RWPE2 (cell line): ENCODE results near the gene CCK.
"Not testable (repeated sequence)": the region's sequence is repeated elsewhere in the genome, so short reads cannot be mapped to it uniquely, and the experiment has no call there.

ENCODE experiments used
- ATAC-seq: fragments of 200-7000 bp; cut with Tn5 transposase; 3 replicates; pipeline ENCODE4 v1.9.1; 2021; ENCODE audit warnings: low read depth
- DNase-seq: peaks from one replicate; pipeline ENCODE4 v3.0.0-alpha.2; 2020; ENCODE audit warnings: low spot score
- H3K27ac ChIP-seq: fragments of 450-650 bp; 2 replicates; pipeline ENCODE4 v1.5.1; 2017; ENCODE audit warnings: mild to moderate bottlenecking; ENCODE audit not compliant: poor library complexity, severe bottlenecking
- H3K27me3 ChIP-seq: fragments of 250-450 bp; sonication (Bioruptor Pico); 2 replicates; pipeline ENCODE4 v1.5.1; 2021; ENCODE audit warnings: mild to moderate bottlenecking, moderate library complexity; ENCODE audit not compliant: insufficient read depth, poor library complexity, severe bottlenecking
- H3K36me3 ChIP-seq: fragments of 250-450 bp; sonication (Bioruptor Pico); 2 replicates; pipeline ENCODE4 v1.5.1; 2020; ENCODE audit warnings: low read depth, mild to moderate bottlenecking, moderate library complexity
- H3K4me1 ChIP-seq: fragments of 250-450 bp; sonication (Bioruptor Pico); 2 replicates; pipeline ENCODE4 v1.5.1; 2021; ENCODE audit warnings: mild to moderate bottlenecking, moderate library complexity; ENCODE audit not compliant: insufficient read depth, poor library complexity, severe bottlenecking
- H3K4me3 ChIP-seq: fragments of 250-450 bp; sonication (Bioruptor Pico); 2 replicates; pipeline ENCODE4 v1.5.1; 2021; ENCODE audit warnings: mild to moderate bottlenecking, moderate library complexity; ENCODE audit not compliant: severe bottlenecking
- H3K9me3 ChIP-seq: fragments of 250-450 bp; sonication (Bioruptor Pico); 2 replicates; pipeline ENCODE4 v1.5.1; 2021; ENCODE audit warnings: mild to moderate bottlenecking, moderate library complexity; ENCODE audit not compliant: severe bottlenecking
- TF ChIP-seq, protein P1 (sequence below): fragments of 450-650 bp; IDR thresholded peaks from one replicate; pipeline ENCODE4 v1.5.1; 2017; ENCODE audit warnings: mild to moderate bottlenecking, moderate library complexity; ENCODE audit not compliant: poor library complexity, severe bottlenecking

CCK gene

DNA sequence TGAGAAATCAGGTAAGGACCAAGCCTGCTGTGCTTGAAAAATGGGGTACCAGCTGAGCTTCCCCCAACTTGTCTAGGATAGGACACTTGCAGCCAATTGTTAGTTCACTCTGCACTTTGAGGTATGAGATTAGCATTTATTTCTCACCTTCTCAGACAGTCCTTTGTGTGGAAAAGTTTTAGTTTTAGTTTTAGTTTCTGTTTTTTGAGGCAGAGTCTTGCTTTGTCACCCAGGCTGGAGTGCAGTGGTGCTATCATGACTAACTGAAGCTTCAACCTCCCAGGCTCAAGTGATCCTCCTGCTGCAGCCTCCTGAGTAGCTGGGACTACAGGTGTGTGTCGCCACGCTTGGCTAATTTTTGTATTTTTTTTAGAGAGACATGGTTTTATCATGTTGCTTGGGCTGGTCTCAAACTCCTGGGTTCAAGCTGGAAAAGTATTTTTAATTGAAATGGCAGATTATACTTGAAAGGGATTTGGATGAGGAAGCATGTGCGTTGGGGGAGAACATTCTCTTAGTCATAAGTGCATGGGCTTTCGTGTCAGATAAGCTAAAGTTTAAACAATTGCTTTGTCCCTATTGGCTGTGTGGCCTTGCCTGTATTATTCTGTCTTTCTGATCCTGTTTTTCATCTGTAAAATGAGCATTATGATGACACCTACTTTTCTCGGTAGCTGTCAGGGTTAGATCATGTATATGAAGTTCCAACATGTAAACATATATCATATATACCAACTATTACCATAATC, 25.2 kb upstream of the CCK start:
- no peak for ATAC-seq
- no peaks in the 10 kb centered on the region for H3K27me3 ChIP-seq
- H3K27ac ChIP-seq: no peak overlapping the region
- no peaks in the 10 kb centered on the region for H3K9me3 ChIP-seq
- TF ChIP-seq, protein P1, sequence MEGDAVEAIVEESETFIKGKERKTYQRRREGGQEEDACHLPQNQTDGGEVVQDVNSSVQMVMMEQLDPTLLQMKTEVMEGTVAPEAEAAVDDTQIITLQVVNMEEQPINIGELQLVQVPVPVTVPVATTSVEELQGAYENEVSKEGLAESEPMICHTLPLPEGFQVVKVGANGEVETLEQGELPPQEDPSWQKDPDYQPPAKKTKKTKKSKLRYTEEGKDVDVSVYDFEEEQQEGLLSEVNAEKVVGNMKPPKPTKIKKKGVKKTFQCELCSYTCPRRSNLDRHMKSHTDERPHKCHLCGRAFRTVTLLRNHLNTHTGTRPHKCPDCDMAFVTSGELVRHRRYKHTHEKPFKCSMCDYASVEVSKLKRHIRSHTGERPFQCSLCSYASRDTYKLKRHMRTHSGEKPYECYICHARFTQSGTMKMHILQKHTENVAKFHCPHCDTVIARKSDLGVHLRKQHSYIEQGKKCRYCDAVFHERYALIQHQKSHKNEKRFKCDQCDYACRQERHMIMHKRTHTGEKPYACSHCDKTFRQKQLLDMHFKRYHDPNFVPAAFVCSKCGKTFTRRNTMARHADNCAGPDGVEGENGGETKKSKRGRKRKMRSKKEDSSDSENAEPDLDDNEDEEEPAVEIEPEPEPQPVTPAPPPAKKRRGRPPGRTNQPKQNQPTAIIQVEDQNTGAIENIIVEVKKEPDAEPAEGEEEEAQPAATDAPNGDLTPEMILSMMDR: no peak
- no peak overlapping the region for H3K4me3 ChIP-seq
- H3K36me3 ChIP-seq: no peaks in the 10 kb centered on the region
- no peak for DNase-seq
- H3K4me1 ChIP-seq: no peaks in the 10 kb centered on the region

DNA sequence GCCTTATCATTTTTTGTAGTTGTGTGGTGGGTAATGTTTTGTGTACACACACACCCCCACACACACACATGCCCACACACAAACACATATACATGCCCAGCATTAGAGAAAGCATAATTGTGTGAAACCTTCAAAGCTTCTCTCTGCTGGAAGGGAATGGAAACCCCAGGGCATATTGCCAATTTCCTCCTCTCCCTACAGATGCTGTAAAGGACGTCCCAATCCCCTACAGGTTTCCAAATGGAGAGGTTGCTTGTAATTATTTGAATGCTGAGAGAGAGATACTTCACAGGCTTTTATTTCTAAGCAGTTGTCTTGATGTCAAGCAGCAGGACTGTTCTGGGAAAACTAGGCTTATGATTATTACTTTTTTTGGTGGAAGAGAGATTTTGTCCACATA, 23.0 kb upstream of the CCK start:
- ATAC-seq (no peak), DNase-seq (no peak)
- no peak overlapping the region for H3K4me3 ChIP-seq
- no peaks in the 10 kb centered on the region for H3K9me3 ChIP-seq
- H3K36me3 ChIP-seq: no peaks in the 10 kb centered on the region
- no peak overlapping the region for H3K27ac ChIP-seq
- TF ChIP-seq, protein P1: no peak
- H3K4me1 ChIP-seq: no peaks in the 10 kb centered on the region
- no peaks in the 10 kb centered on the region for H3K27me3 ChIP-seq

DNA sequence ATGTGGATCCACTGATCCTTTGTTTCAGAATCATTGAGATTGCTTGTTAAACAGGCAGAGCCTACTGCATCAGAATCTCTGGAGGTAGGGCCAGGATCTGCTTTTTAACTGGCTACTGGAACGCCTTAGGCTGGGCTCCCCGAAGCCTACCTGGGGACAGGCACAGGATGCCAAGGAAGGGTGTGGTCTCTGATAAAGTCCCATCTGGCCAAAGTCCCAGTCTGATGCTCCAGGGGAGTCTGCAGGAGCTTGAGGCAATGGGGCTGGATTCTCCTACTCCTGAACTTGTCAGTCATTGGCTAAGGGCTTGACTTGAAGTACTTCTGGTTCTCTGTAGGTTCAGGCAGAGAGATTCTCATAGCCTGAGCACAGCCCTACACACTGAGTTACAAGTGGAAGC, 22.4 kb upstream of the CCK start:
- TF ChIP-seq, protein P1: no peak
- no peak; the same call in 2 of the 3 replicates for ATAC-seq
- Histone ChIP-seq H3K9me3 (no peaks in the 10 kb centered on the region), H3K27me3 (no peaks in the 10 kb centered on the region), H3K36me3 (no peaks in the 10 kb centered on the region), H3K4me3 (no peak overlapping the region), H3K4me1 (no peaks in the 10 kb centered on the region), H3K27ac (no peak overlapping the region)
- no peak for DNase-seq

DNA sequence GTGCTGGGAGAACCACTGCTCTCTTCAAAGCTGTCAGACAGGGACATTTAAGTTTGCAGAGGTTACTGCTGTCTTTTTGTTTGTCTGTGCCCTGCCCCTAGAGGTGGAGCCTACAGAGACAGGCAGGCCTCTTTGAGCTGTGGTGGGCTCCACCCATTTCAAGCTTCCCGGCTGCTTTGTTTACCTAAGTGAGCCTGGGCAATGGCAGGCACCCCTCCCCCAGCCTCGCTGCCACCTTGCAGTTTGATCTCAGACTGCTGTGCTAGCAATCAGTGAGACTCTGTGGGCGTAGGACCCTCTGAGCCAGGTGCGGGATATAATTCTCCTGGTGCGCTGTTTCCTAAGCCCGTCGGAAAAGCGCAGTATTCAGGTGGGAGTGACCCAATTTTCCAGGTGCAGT, 21.4 kb upstream of the CCK start:
- H3K4me3 ChIP-seq, H3K27me3 ChIP-seq, H3K36me3 ChIP-seq, ATAC-seq, H3K27ac ChIP-seq, DNase-seq, H3K4me1 ChIP-seq, H3K9me3 ChIP-seq: not testable (repeated sequence)

DNA sequence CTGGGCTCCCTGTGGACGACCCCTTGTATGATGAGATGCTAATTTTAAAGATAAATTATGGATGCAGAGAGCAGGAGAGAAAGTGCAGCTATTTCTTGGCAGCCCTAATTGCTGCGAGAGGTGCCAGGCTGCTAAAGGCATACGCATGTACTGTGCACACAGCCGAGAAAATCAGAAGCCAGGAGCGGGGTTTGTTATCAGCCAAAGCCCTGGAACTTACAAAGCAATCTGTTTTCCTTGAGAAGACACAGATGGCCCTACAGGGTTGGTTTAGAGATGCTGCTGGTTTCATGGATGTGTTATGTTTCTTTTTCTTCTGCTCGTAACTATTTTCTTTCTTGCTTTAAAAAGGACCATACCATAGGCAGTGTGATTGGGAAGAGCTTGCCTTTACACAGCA, 11.7 kb upstream of the CCK start:
- H3K27ac ChIP-seq: no peak overlapping the region
- no peak for ATAC-seq
- no peaks in the 10 kb centered on the region for H3K9me3 ChIP-seq
- H3K36me3 ChIP-seq: no peaks in the 10 kb centered on the region
- no peaks in the 10 kb centered on the region for H3K27me3 ChIP-seq
- DNase-seq: no peak
- TF ChIP-seq, protein P1: no peak
- no peaks in the 10 kb centered on the region for H3K4me1 ChIP-seq
- H3K4me3 ChIP-seq: no peak overlapping the region
